HEK293 (cell line): ENCODE measurements around the gene C9orf43.
A peak's percentile ranks its signal among the peaks of the same experiment; 100 is the strongest.

Experiments used
- CTCF ChIA-PET: fragments of 350-600 bp; formaldehyde crosslinking; extraction: SDS; loops from one replicate; lab custom pipeline; 2021; ENCODE audit warnings: antibody characterized with exemption; lab: Yijun Ruan, JAX
- POLR2A ChIA-PET: fragments of 300-600 bp; formaldehyde crosslinking; extraction: SDS; loops from one replicate; lab custom pipeline; 2020; ENCODE audit warnings: antibody characterized with exemption, inconsistent platforms; lab: Yijun Ruan, JAX
- H3K27ac ChIP-seq: fragments of 200-500 bp; sonication (Bioruptor generic); 2 replicates; pipeline ENCODE4 v1.5.1; 2014; ENCODE audit warnings: low read depth, low read length, control low read depth, inconsistent platforms; ENCODE audit errors: extremely low read depth
- H3K36me3 ChIP-seq, 2 experiments: fragments of 200-500 bp in 1 of 2; sonication (Bioruptor generic) in 1 of 2; 1 replicate in 1 of 2; 2 replicates in 1 of 2; pipeline ENCODE4 v1.5.1; 2014 to 2017; ENCODE audit warnings: inconsistent platforms in 2 of 2, low read length in 2 of 2; ENCODE audit not compliant: control insufficient read depth in 2 of 2, insufficient read depth in 1 of 2
- H3K4me1 ChIP-seq: fragments of 200-500 bp; sonication (Bioruptor generic); 2 replicates; pipeline ENCODE4 v1.5.1; 2014; ENCODE audit warnings: mild to moderate bottlenecking, low read length, inconsistent platforms; ENCODE audit not compliant: control insufficient read depth, insufficient read depth
- H3K4me3 ChIP-seq: 2 replicates; pipeline ENCODE4 v1.5.1; 2011; ENCODE audit warnings: low read depth, mild to moderate bottlenecking, control low read depth, low read length, moderate library complexity
- H3K9me3 ChIP-seq: fragments of 200-500 bp; sonication (Bioruptor generic); 2 replicates; pipeline ENCODE4 v1.5.1; 2014; ENCODE audit warnings: low read depth, low read length, inconsistent platforms; ENCODE audit not compliant: control insufficient read depth, insufficient read depth
- BCL11A ChIP-seq: fragments of 450-650 bp; formaldehyde crosslinking; IDR thresholded peaks from 2 replicates; pipeline ENCODE4 v1.5.1; 2016; ENCODE audit warnings: low read depth, missing biosample characterization, missing genetic modification characterization
- FEZF1 ChIP-seq: fragments of 450-650 bp; formaldehyde crosslinking; IDR thresholded peaks from 2 replicates; pipeline ENCODE4 v1.5.1; 2016; ENCODE audit warnings: missing biosample characterization, missing genetic modification characterization
- KLF10 ChIP-seq: fragments of 450-650 bp; IDR thresholded peaks from 2 replicates; pipeline ENCODE4 v1.5.1; 2018; ENCODE audit warnings: missing biosample characterization, mild to moderate bottlenecking, missing genetic modification characterization
- SCRT2 ChIP-seq: fragments of 450-650 bp; formaldehyde crosslinking; IDR thresholded peaks from 2 replicates; pipeline ENCODE4 v1.5.1; 2016; ENCODE audit warnings: missing biosample characterization, missing genetic modification characterization
- TRIM28 ChIP-seq: IDR thresholded peaks from 2 replicates; pipeline ENCODE4 v1.6.1; 2011; ENCODE audit warnings: low read length, control low read depth, borderline replicate concordance
- WT1 ChIP-seq: fragments of 450-650 bp; formaldehyde crosslinking; IDR thresholded peaks from 2 replicates; pipeline ENCODE4 v1.5.1; 2016; ENCODE audit warnings: missing biosample characterization, missing genetic modification characterization
- ZNF175 ChIP-seq: fragments of 450-650 bp; formaldehyde crosslinking; IDR thresholded peaks from 2 replicates; pipeline ENCODE4 v1.5.1; 2016; ENCODE audit warnings: missing biosample characterization, missing genetic modification characterization
- ZNF214 ChIP-seq: fragments of 450-650 bp; formaldehyde crosslinking; IDR thresholded peaks from 2 replicates; pipeline ENCODE4 v1.5.1; 2017; ENCODE audit warnings: missing biosample characterization, mild to moderate bottlenecking, missing genetic modification characterization, borderline replicate concordance
- ZNF223 ChIP-seq: fragments of 450-650 bp; formaldehyde crosslinking; IDR thresholded peaks from 2 replicates; pipeline ENCODE4 v1.5.1; 2016; ENCODE audit warnings: missing biosample characterization, missing genetic modification characterization
- ZNF239 ChIP-seq: fragments of 450-650 bp; formaldehyde crosslinking; IDR thresholded peaks from 2 replicates; pipeline ENCODE4 v1.5.1; 2016; ENCODE audit warnings: missing biosample characterization, missing genetic modification characterization
- ZNF324 ChIP-seq: fragments of 450-650 bp; formaldehyde crosslinking; IDR thresholded peaks from 2 replicates; pipeline ENCODE4 v1.5.1; 2016; ENCODE audit warnings: missing biosample characterization, missing genetic modification characterization
- ZNF37A ChIP-seq: fragments of 450-650 bp; IDR thresholded peaks from 2 replicates; pipeline ENCODE4 v1.5.1; 2018; ENCODE audit warnings: missing biosample characterization, missing genetic modification characterization
- ZNF558 ChIP-seq: fragments of 450-650 bp; formaldehyde crosslinking; IDR thresholded peaks from 2 replicates; pipeline ENCODE4 v1.5.1; 2016; ENCODE audit warnings: missing biosample characterization, missing genetic modification characterization
- ZNF629 ChIP-seq: fragments of 450-650 bp; formaldehyde crosslinking; IDR thresholded peaks from 2 replicates; pipeline ENCODE4 v1.5.1; 2017; ENCODE audit warnings: missing biosample characterization, missing genetic modification characterization
- ZNF654 ChIP-seq: fragments of 450-650 bp; formaldehyde crosslinking; IDR thresholded peaks from 2 replicates; pipeline ENCODE4 v1.5.1; 2016; ENCODE audit warnings: low read depth, missing biosample characterization, missing genetic modification characterization
- ZNF658 ChIP-seq: fragments of 450-650 bp; formaldehyde crosslinking; IDR thresholded peaks from 2 replicates; pipeline ENCODE4; 2016; ENCODE audit warnings: missing biosample characterization, missing genetic modification characterization
- ZNF660 ChIP-seq: fragments of 450-650 bp; IDR thresholded peaks from 2 replicates; pipeline ENCODE4 v1.5.1; 2018; ENCODE audit warnings: missing biosample characterization, mild to moderate bottlenecking, missing genetic modification characterization
- ZNF664 ChIP-seq: fragments of 450-650 bp; formaldehyde crosslinking; IDR thresholded peaks from 2 replicates; pipeline ENCODE4 v1.5.1; 2016; ENCODE audit warnings: missing biosample characterization, missing genetic modification characterization
- ZNF707 ChIP-seq: fragments of 450-650 bp; formaldehyde crosslinking; IDR thresholded peaks from 2 replicates; pipeline ENCODE4 v1.5.1; 2016; ENCODE audit warnings: missing biosample characterization, missing genetic modification characterization
- ZNF785 ChIP-seq: fragments of 450-650 bp; formaldehyde crosslinking; IDR thresholded peaks from 2 replicates; pipeline ENCODE4 v1.5.1; 2016; ENCODE audit warnings: missing biosample characterization, missing genetic modification characterization
- ZNF843 ChIP-seq: fragments of 450-650 bp; formaldehyde crosslinking; IDR thresholded peaks from 2 replicates; pipeline ENCODE4 v1.5.1; 2016; ENCODE audit warnings: missing biosample characterization, missing genetic modification characterization
- TF ChIP-seq, protein P1 (sequence below): fragments of 450-650 bp; formaldehyde crosslinking; IDR thresholded peaks from 2 replicates; pipeline ENCODE4 v1.5.1; 2017; ENCODE audit warnings: missing biosample characterization, mild to moderate bottlenecking, missing genetic modification characterization, moderate library complexity
- TF ChIP-seq, protein P2 (sequence below): fragments of 450-650 bp; formaldehyde crosslinking; IDR thresholded peaks from 2 replicates; pipeline ENCODE4 v1.5.1; 2016; ENCODE audit warnings: missing biosample characterization, missing genetic modification characterization
- TF ChIP-seq, protein P3 (sequence below): fragments of 450-650 bp; formaldehyde crosslinking; IDR thresholded peaks from 2 replicates; pipeline ENCODE4 v1.5.1; 2016; ENCODE audit warnings: missing biosample characterization, missing genetic modification characterization
- TF ChIP-seq, protein P4 (sequence below): fragments of 450-650 bp; formaldehyde crosslinking; IDR thresholded peaks from 2 replicates; pipeline ENCODE4 v1.5.1; 2016; ENCODE audit warnings: missing biosample characterization, missing genetic modification characterization, borderline replicate concordance

The C9orf43 gene

DNA sequence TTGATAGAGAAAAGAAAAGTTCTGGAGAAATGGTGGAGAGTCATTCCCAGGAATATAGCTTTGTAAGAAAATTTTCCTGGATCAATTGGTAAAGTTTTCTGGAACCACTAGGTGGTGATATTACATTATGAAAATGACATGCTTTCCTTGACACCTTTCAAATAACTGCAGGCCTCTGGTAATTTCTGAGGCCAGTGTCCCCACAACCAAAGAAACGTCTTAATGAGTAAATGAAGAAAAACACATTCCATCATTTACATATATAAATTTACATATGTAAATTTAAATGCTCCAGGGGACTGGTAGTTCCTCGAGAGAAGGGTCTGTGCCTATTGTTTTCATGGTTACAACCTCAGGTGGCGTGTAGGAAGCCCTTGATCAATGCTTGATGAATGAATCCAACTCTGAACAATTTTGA is 35.8 kb downstream of the C9orf43 start:
- ChIA-PET CTCF (interaction anchor here (0.6 to 7.0 kb wide), 35 partner anchors 8 to 1775 kb away, joined by 3 to 201 read pairs (median 4); partner anchors contain the start of genes CDC26, PRPF4 and RGS3), POLR2A (interaction anchor here (0.7 to 1.0 kb wide), 3 partner anchors 36 to 171 kb away, joined by 4 to 5 read pairs (median 5); partner anchors contain the start of genes C9orf43, CDC26, POLE3 and PRPF4)
- no peak overlapping the region for H3K4me3 ChIP-seq

DNA sequence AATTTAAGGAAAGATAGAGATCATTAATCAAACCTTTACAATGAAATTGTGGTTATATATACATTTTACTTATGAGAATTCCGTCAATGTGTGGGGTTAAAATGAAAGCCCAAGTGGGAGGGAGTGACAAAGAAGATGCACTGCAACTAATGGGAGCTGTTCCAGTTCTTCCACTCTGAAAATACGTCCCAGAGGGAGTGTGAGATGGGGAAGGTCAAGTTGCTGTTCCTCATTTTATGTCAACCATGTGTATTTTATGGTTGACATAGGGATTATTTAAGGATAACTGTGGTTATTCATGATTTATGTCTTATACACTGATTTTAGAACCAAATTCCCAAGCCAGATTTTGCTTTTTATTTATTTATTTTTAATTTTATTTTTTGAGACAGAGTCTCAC is 38.8 kb downstream of the C9orf43 start:
- ChIA-PET CTCF (interaction anchor here (3.1 to 7.0 kb wide), 3 partner anchors 141 to 208 kb away, joined by 17 to 201 read pairs (median 24); no protein-coding TSS in a partner anchor), POLR2A (no interaction called here)
- Histone ChIP-seq H3K9me3 (no peaks in the 10 kb centered on the region), H3K36me3 (no peaks in the 10 kb centered on the region), H3K27ac (no peak overlapping the region), H3K4me1 (no peaks in the 10 kb centered on the region), H3K4me3 (no peak overlapping the region)
- TF ChIP-seq ZNF324 (tag by site-specific recombination) = no peak
- no peak for TF ChIP-seq ZNF214 (tag by site-specific recombination)
- TF ChIP-seq ZNF664 (tag by site-specific recombination) = no peak
- TF ChIP-seq, protein P1, sequence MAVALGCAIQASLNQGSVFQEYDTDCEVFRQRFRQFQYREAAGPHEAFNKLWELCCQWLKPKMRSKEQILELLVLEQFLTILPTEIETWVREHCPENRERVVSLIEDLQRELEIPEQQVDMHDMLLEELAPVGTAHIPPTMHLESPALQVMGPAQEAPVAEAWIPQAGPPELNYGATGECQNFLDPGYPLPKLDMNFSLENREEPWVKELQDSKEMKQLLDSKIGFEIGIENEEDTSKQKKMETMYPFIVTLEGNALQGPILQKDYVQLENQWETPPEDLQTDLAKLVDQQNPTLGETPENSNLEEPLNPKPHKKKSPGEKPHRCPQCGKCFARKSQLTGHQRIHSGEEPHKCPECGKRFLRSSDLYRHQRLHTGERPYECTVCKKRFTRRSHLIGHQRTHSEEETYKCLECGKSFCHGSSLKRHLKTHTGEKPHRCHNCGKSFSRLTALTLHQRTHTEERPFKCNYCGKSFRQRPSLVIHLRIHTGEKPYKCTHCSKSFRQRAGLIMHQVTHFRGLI (tag by site-specific recombination) = no peak
- TF ChIP-seq ZNF558 = no peak
- no peak for TF ChIP-seq BCL11A (tag by site-specific recombination)
- no peak for TF ChIP-seq ZNF223
- TF ChIP-seq ZNF843 (tag by site-specific recombination) = no peak
- TF ChIP-seq ZNF175 (tag by site-specific recombination) = no peak
- TF ChIP-seq FEZF1 (tag by site-specific recombination) = no peak
- TF ChIP-seq SCRT2 = no peak
- no peak for TF ChIP-seq ZNF707 (tag by site-specific recombination)
- no peak for TF ChIP-seq ZNF658 (tag by site-specific recombination)

More for the DNA sequence above, 35.8 kb downstream of the C9orf43 start:
- no peak overlapping the region for H3K27ac ChIP-seq
- H3K4me1 ChIP-seq = no peaks in the 10 kb centered on the region
- H3K36me3 ChIP-seq = no peaks in the 10 kb centered on the region
- TF ChIP-seq ZNF660 (tag by site-specific recombination) = 0 out of 2 replicates have a peak, but pooled peaks have one; percentile 20
- TF ChIP-seq, protein P2, sequence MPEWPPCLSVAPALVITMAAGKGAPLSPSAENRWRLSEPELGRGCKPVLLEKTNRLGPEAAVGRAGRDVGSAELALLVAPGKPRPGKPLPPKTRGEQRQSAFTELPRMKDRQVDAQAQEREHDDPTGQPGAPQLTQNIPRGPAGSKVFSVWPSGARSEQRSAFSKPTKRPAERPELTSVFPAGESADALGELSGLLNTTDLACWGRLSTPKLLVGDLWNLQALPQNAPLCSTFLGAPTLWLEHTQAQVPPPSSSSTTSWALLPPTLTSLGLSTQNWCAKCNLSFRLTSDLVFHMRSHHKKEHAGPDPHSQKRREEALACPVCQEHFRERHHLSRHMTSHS (tag by site-specific recombination) = no peak
- peak; percentile 70 for TF ChIP-seq ZNF654 (tag by site-specific recombination)
- no peaks in the 10 kb centered on the region for H3K9me3 ChIP-seq

DNA sequence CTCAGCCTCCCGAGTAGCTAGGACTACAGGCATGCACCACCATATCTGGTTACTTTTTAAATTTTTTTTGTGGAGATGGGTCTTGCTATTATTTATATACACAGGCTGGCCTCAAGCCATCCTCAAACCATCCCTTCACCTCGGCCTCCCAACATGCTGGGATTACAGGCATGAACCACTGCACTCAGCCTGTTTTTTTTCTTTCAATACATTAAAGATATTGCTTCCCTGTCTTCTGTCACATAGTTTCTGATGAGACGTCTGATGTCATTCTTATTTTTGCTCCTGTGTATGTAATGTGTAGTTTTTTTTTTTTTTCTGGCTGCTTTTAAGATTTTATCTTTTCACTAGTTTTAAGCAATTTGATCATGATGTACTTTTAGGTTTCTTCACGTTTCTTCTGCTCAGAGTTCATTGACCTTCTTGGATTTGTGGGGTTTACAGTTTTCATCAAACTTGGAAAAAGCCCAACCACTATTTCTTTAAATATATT is 41.6 kb downstream of the C9orf43 start:
- ChIA-PET POLR2A (interaction anchor here (1.1 to 1.4 kb wide), 2 partner anchors 42 to 177 kb away, joined by 3 read pairs; partner anchors contain the start of genes C9orf43, CDC26 and POLE3), CTCF (interaction anchor here (2.9 to 3.1 kb wide), 3 partner anchors 139 to 206 kb away, joined by 15 to 24 read pairs (median 17); no protein-coding TSS in a partner anchor)
- no peaks in the 10 kb centered on the region for H3K9me3 ChIP-seq
- no peak overlapping the region for H3K4me3 ChIP-seq
- H3K27ac ChIP-seq = no peak overlapping the region
- no peaks in the 10 kb centered on the region for H3K36me3 ChIP-seq
- H3K4me1 ChIP-seq = peaks cover 3% of the 10 kb centered on the region; the same call in 1 of the 2 replicates
- TF ChIP-seq WT1 (no peak), KLF10 (tag by site-specific recombination) (no peak), ZNF37A (tag by site-specific recombination) (no peak), TRIM28 (no peak), ZNF239 (tag by site-specific recombination) (no peak), ZNF629 (no peak), ZNF785 (tag by site-specific recombination) (no peak)
- TF ChIP-seq, protein P3, sequence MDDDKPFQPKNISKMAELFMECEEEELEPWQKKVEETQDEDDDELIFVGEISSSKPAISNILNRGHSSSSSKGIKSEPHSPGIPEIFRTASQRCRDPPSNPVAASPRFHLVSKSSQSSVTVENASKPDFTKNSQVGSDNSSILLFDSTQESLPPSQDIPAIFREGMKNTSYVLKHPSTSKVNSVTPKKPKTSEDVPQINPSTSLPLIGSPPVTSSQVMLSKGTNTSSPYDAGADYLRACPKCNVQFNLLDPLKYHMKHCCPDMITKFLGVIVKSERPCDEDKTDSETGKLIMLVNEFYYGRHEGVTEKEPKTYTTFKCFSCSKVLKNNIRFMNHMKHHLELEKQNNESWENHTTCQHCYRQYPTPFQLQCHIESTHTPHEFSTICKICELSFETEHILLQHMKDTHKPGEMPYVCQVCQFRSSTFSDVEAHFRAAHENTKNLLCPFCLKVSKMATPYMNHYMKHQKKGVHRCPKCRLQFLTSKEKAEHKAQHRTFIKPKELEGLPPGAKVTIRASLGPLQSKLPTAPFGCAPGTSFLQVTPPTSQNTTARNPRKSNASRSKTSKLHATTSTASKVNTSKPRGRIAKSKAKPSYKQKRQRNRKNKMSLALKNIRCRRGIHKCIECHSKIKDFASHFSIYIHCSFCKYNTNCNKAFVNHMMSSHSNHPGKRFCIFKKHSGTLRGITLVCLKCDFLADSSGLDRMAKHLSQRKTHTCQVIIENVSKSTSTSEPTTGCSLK = no peak
- TF ChIP-seq, protein P4, sequence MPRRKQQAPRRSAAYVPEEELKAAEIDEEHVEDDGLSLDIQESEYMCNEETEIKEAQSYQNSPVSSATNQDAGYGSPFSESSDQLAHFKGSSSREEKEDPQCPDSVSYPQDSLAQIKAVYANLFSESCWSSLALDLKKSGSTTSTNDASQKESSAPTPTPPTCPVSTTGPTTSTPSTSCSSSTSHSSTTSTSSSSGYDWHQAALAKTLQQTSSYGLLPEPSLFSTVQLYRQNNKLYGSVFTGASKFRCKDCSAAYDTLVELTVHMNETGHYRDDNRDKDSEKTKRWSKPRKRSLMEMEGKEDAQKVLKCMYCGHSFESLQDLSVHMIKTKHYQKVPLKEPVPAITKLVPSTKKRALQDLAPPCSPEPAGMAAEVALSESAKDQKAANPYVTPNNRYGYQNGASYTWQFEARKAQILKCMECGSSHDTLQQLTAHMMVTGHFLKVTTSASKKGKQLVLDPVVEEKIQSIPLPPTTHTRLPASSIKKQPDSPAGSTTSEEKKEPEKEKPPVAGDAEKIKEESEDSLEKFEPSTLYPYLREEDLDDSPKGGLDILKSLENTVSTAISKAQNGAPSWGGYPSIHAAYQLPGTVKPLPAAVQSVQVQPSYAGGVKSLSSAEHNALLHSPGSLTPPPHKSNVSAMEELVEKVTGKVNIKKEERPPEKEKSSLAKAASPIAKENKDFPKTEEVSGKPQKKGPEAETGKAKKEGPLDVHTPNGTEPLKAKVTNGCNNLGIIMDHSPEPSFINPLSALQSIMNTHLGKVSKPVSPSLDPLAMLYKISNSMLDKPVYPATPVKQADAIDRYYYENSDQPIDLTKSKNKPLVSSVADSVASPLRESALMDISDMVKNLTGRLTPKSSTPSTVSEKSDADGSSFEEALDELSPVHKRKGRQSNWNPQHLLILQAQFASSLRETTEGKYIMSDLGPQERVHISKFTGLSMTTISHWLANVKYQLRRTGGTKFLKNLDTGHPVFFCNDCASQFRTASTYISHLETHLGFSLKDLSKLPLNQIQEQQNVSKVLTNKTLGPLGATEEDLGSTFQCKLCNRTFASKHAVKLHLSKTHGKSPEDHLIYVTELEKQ = no peak
